NT2/D1 (cell line): ENCODE results near the gene GALNT18.

Experiments used
- DNase-seq: peaks from one replicate; pipeline ENCODE4 v3.0.0-alpha.2; 2011; ENCODE audit warnings: low read depth, low spot score
- H3K27me3 ChIP-seq: 2 replicates; pipeline ENCODE4 v1.6.0; 2011; ENCODE audit warnings: mild to moderate bottlenecking; ENCODE audit not compliant: insufficient read length, insufficient read depth
- H3K36me3 ChIP-seq: 2 replicates; pipeline ENCODE4 v1.6.1; 2011; ENCODE audit warnings: mild to moderate bottlenecking, low read length, mixed read lengths; ENCODE audit not compliant: insufficient read depth, insufficient read length
- H3K4me1 ChIP-seq: 2 replicates; pipeline ENCODE4 v1.5.1; 2011; ENCODE audit not compliant: insufficient read depth, insufficient read length
- H3K4me3 ChIP-seq: 2 replicates; pipeline ENCODE4 v1.5.1; 2011; ENCODE audit warnings: low read depth; ENCODE audit not compliant: insufficient read length
- H3K9ac ChIP-seq: 2 replicates; pipeline ENCODE4 v1.6.0; 2011; ENCODE audit warnings: low read depth; ENCODE audit not compliant: insufficient read length
- H3K9me3 ChIP-seq: 2 replicates; pipeline ENCODE4 v1.5.1; 2011; ENCODE audit warnings: mild to moderate bottlenecking, low read length; ENCODE audit not compliant: insufficient read depth
- SUZ12 ChIP-seq: IDR thresholded peaks from 2 replicates; pipeline ENCODE4 v1.6.1; 2011; ENCODE audit not compliant: insufficient read length, insufficient read depth; ENCODE audit errors: extremely low read depth
- YY1 ChIP-seq: IDR thresholded peaks from 2 replicates; pipeline ENCODE4 v1.6.1; 2011; ENCODE audit not compliant: insufficient read length, insufficient read depth
- ZNF274 ChIP-seq: IDR thresholded peaks from 2 replicates; pipeline ENCODE4 v1.6.1; 2011; ENCODE audit warnings: mild to moderate bottlenecking, low read depth, low read length

GALNT18 gene

DNA sequence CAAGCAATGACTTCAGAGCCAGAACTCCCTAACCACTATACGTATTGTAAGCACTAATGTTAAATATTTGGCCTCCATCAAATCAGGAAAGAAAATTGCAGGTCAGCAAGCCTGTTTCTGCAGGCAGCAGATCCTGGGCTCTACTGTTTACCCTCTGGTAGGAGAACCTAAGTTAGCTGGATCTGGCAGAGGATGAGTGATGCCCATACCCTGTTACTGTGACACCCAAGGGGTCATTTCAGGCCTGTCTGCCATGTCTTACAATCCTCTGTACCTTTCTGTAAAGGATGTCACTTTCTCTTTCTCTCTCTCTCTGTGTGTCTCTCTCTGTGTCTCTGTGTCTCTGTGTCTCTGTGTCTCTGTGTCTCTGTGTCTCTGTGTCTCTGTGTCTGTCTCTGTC is 375.6 kb downstream of the GALNT18 start:
- Histone ChIP-seq H3K27me3 (no peaks in the 10 kb centered on the region), H3K4me1 (no peaks in the 10 kb centered on the region), H3K9me3 (no peaks in the 10 kb centered on the region), H3K4me3 (no peak overlapping the region), H3K9ac (no peak overlapping the region), H3K36me3 (no peaks in the 10 kb centered on the region)
- DNase-seq, result no peak
- TF ChIP-seq ZNF274, result no peak
- no peak for TF ChIP-seq SUZ12
- TF ChIP-seq YY1, result no peak

DNA sequence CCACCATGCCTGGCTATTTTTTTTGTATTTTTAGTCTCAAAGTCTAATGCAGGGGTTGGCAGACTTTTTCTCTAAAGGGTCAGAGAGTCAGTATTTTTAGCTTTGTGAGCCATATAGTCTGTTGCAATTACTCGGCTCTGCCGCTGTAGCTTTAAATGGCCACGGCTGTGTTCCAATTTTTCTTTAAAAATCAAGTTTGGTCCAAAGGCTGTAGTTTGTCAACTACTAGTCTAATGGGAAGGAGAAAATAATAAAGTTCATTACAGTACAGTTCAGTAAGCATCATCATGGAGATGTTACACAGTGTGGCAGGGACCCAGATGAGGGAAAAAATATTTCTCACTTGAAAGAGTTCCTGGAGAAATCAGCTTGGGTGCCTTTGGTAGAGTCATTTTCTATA is 376.4 kb downstream of the GALNT18 start:
- no peak overlapping the region for H3K4me3 ChIP-seq
- no peaks in the 10 kb centered on the region for H3K27me3 ChIP-seq
- H3K9ac ChIP-seq, result no peak overlapping the region
- H3K36me3 ChIP-seq, result no peaks in the 10 kb centered on the region
- DNase-seq, result no peak
- no peak for TF ChIP-seq SUZ12
- TF ChIP-seq ZNF274, result no peak
- TF ChIP-seq YY1, result no peak
- no peaks in the 10 kb centered on the region for H3K9me3 ChIP-seq
- H3K4me1 ChIP-seq, result no peaks in the 10 kb centered on the region

DNA sequence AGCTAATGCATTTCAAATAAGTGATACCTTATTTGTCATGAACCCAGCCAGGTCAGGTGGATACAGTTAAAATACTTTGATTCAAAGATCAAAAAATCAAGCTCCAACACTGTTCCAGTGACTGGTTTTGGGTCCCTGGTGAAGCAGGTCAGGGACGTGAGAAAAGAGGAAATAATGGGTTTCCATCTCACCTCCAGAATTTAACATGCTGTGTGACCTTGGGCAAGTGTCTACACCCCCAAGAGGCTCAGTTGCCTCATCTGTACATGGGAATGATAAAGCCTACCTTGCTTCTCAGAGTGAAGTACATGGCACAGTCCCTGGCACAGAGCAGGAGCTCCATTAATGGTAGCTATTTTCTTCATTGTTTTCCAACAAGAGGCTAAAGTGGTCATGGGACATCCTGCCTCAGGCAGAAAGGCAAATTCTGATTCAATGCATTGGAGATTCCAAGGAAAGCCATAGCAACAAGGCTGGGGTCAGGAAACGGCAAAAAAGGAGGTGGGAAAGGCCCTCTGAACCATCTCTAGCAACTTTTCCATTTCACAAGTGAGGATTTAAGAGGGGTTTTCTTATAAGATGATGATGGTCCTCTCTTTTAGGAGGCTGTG is 377.2 kb downstream of the GALNT18 start:
- Histone ChIP-seq H3K36me3 (no peaks in the 10 kb centered on the region), H3K27me3 (no peaks in the 10 kb centered on the region), H3K9me3 (no peaks in the 10 kb centered on the region), H3K4me1 (no peaks in the 10 kb centered on the region), H3K4me3 (no peak overlapping the region), H3K9ac (no peak overlapping the region)
- DNase-seq, result peak; percentile 18
- TF ChIP-seq YY1 (no peak), ZNF274 (no peak), SUZ12 (no peak)

- H3K4me3 ChIP-seq, result no peak overlapping the region
- no peaks in the 10 kb centered on the region for H3K36me3 ChIP-seq
- H3K9me3 ChIP-seq, result no peaks in the 10 kb centered on the region
- H3K27me3 ChIP-seq, result no peaks in the 10 kb centered on the region
- peak; percentile 35 for DNase-seq
- no peak overlapping the region for H3K9ac ChIP-seq
- no peaks in the 10 kb centered on the region for H3K4me1 ChIP-seq
- TF ChIP-seq SUZ12 (no peak), YY1 (no peak), ZNF274 (no peak)
Observed at GRCh38 chr11:11243590-11244469, 378.0 kb downstream of the GALNT18 start.

GRCh38 chr11:11243209-11243589 is 378.6 kb downstream of the GALNT18 start:
- Histone ChIP-seq H3K9ac (no peak overlapping the region), H3K27me3 (no peaks in the 10 kb centered on the region), H3K9me3 (no peaks in the 10 kb centered on the region), H3K4me1 (no peaks in the 10 kb centered on the region), H3K4me3 (no peak overlapping the region), H3K36me3 (no peaks in the 10 kb centered on the region)
- DNase-seq, result no peak
- TF ChIP-seq YY1 (no peak), ZNF274 (no peak)

- no peaks in the 10 kb centered on the region for H3K27me3 ChIP-seq
- no peak for TF ChIP-seq YY1
- no peak for TF ChIP-seq ZNF274
- TF ChIP-seq SUZ12, result no peak
- H3K36me3 ChIP-seq, result no peaks in the 10 kb centered on the region
- H3K4me1 ChIP-seq, result no peaks in the 10 kb centered on the region
- no peaks in the 10 kb centered on the region for H3K9me3 ChIP-seq
- no peak overlapping the region for H3K4me3 ChIP-seq
- H3K9ac ChIP-seq, result no peak overlapping the region
- DNase-seq, result no peak
Observed at GRCh38 chr11:11241284-11241683, 380.5 kb downstream of the GALNT18 start.

DNA sequence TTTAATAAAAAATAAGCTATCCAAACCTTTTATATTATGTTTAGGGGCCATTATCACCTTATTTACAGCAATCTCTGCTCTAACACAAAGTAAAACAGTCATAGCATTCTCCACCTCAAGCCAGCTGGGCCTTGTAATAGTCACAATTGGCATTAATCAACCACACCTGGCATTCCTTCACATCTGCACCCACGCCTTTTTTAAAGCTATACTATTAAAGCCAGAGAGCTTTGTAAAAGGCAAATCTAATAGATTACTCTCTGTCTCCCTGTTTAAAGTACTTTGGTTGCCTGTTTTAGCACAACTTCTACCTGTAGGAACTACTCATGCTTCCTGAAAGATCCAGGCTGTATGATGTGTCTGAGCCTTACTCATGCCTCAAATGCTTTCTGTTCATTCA is 381.8 kb downstream of the GALNT18 start:
- Histone ChIP-seq H3K9me3 (no peaks in the 10 kb centered on the region), H3K9ac (no peak overlapping the region), H3K4me3 (no peak overlapping the region), H3K36me3 (no peaks in the 10 kb centered on the region), H3K27me3 (no peaks in the 10 kb centered on the region), H3K4me1 (no peaks in the 10 kb centered on the region)
- TF ChIP-seq ZNF274 (no peak), SUZ12 (no peak), YY1 (no peak)
- no peak for DNase-seq
